B cell (primary cell): ENCODE measurements around the gene TEX51. TPM values are rescaled to one million over a fixed set of nuclear protein-coding genes. Genes with fewer than 3 reads are reported as not detected.

ENCODE experiments used
- ATAC-seq: fragments of 200-7000 bp; cut with Tn5 transposase; one replicate; pipeline ENCODE4 v1.10.0; 2021; ENCODE audit warnings: low read depth, mild to moderate bottlenecking, moderate number of reproducible peaks, moderate library complexity
- CTCF ChIA-PET: fragments of 350-600 bp; sonication (Branson Sonifier 250); formaldehyde crosslinking; loops from one replicate; lab custom pipeline; 2021; ENCODE audit warnings: antibody characterized with exemption, inconsistent platforms; lab: Charles Lee
- POLR2A ChIA-PET: fragments of 350-600 bp; sonication (Branson Sonifier 250); formaldehyde crosslinking; loops from one replicate; lab custom pipeline; 2021; ENCODE audit warnings: antibody characterized with exemption; lab: Charles Lee
- DNase-seq: peaks from one replicate; pipeline ENCODE4 v3.0.0; 2013
- H2AFZ ChIP-seq: 2 replicates; pipeline ENCODE4 v1.6.1; 2012; ENCODE audit warnings: mild to moderate bottlenecking, low read depth, low read length; ENCODE audit not compliant: insufficient read depth, poor library complexity, severe bottlenecking
- H3K27ac ChIP-seq, 2 donors: 1 replicate in 1 of 2; 2 replicates in 1 of 2; pipeline ENCODE4 v1.5.1; 2012 to 2013; ENCODE audit warnings: low read length in 2 of 2, mild to moderate bottlenecking in 2 of 2, moderate library complexity in 1 of 2
- H3K27me3 ChIP-seq, 4 experiments: fragments of 200-600 bp in 1 of 4; sonication (generic) in 1 of 4; replicated peaks in 1 of 4; 1 replicate in 2 of 4; 2 replicates in 2 of 4; pipeline versions ENCODE4 v1.6.1 to v1.7.0; 2013 to 2016; ENCODE audit warnings: low read length in 3 of 4, mild to moderate bottlenecking in 2 of 4, mixed read lengths in 1 of 4, moderate library complexity in 1 of 4; ENCODE audit not compliant: insufficient read depth in 4 of 4, control insufficient read depth in 3 of 4; ENCODE audit errors: control extremely low read depth in 1 of 4
- H3K36me3 ChIP-seq, 2 experiments: replicated peaks in 1 of 2; 1 replicate in 1 of 2; 2 replicates in 1 of 2; pipeline versions ENCODE4 v1.6.1 to v1.7.1; 2013; ENCODE audit warnings: low read length in 1 of 2; ENCODE audit not compliant: insufficient read depth in 2 of 2, control insufficient read depth in 1 of 2; ENCODE audit errors: control extremely low read depth in 1 of 2, extremely low read depth in 1 of 2
- H3K4me1 ChIP-seq, 2 donors: fragments of 200-600 bp in 1 of 2; sonication (generic) in 1 of 2; 1 replicate in 1 of 2; 2 replicates in 1 of 2; pipeline versions ENCODE4 v1.5.1 to v1.6.1; 2013 to 2017; ENCODE audit warnings: low read length in 2 of 2; ENCODE audit not compliant: control insufficient read depth in 2 of 2, insufficient read depth in 2 of 2
- H3K4me2 ChIP-seq: replicated peaks from 2 replicates; pipeline ENCODE3; 2012; ENCODE audit warnings: mild to moderate bottlenecking, low read depth, low read length; ENCODE audit not compliant: poor library complexity, severe bottlenecking
- H3K4me3 ChIP-seq, 5 experiments: fragments of 200-600 bp in 1 of 5; sonication (generic) in 1 of 5; 1 replicate in 3 of 5; 2 replicates in 2 of 5; pipeline versions ENCODE4 v1.5.1 to v1.7.0; 2011 to 2016; ENCODE audit warnings: low read length in 4 of 5, mild to moderate bottlenecking in 4 of 5, low read depth in 2 of 5, control low read depth in 1 of 5, moderate library complexity in 1 of 5; ENCODE audit not compliant: insufficient read depth in 1 of 5; ENCODE audit errors: control extremely low read depth in 1 of 5, extremely low read depth in 1 of 5
- H3K79me2 ChIP-seq: fragments of 200-600 bp; sonication (generic); one replicate; pipeline ENCODE4 v1.6.0; 2016; ENCODE audit warnings: low read length; ENCODE audit not compliant: control insufficient read depth, insufficient read depth
- H3K9ac ChIP-seq: fragments of 200-600 bp; sonication (generic); 2 replicates; pipeline ENCODE4 v1.6.1; 2017; ENCODE audit warnings: mild to moderate bottlenecking, low read length, moderate library complexity
- H3K9me3 ChIP-seq, 3 donors: one replicate each; pipeline versions ENCODE4 v1.6.1 to v1.7.1; 2013; ENCODE audit warnings: low read length in 2 of 3; ENCODE audit not compliant: control insufficient read depth in 2 of 3, insufficient read depth in 1 of 3; ENCODE audit errors: control extremely low read depth in 1 of 3
- H4K20me1 ChIP-seq: 2 replicates; pipeline ENCODE4 v1.6.0; 2012; ENCODE audit warnings: mild to moderate bottlenecking, low read length; ENCODE audit not compliant: insufficient read depth, control insufficient read depth, poor library complexity, severe bottlenecking
- H3K27ac Mint-ChIP-seq: one replicate; pipeline ENCODE4 v1.8.0; 2021; ENCODE audit warnings: mixed read lengths
- H3K27me3 Mint-ChIP-seq: one replicate; pipeline ENCODE4 v1.8.0; 2021; ENCODE audit warnings: mixed read lengths
- H3K4me1 Mint-ChIP-seq: one replicate; pipeline ENCODE4 v1.8.0; 2021; ENCODE audit warnings: mixed read lengths
- H3K4me3 Mint-ChIP-seq: one replicate; pipeline ENCODE4 v1.8.0; 2021; ENCODE audit warnings: mixed read lengths
- H3K9me3 Mint-ChIP-seq: one replicate; pipeline ENCODE4 v1.8.0; 2022; ENCODE audit warnings: mixed read lengths; ENCODE audit not compliant: insufficient read depth
- CTCF ChIP-seq: fragments of 200-600 bp; IDR thresholded peaks from one replicate; pipeline ENCODE4 v1.8.0; 2022; ENCODE audit warnings: antibody characterized with exemption, mild to moderate bottlenecking
- EZH2 ChIP-seq: IDR thresholded peaks from 2 replicates; pipeline ENCODE4 v1.6.1; 2012; ENCODE audit warnings: borderline replicate concordance, low read depth, mild to moderate bottlenecking, moderate library complexity, low read length; ENCODE audit not compliant: insufficient read depth, poor library complexity, severe bottlenecking
- WGBS: methylation state at CpG from one replicate; pipeline ENCODE4 v1.1.5; 2013; ENCODE audit warnings: missing lambda C conversion rate; ENCODE audit not compliant: insufficient coverage; 5-methylcytosine and 5-hydroxymethylcytosine counted together
- intact Hi-C: fragments of 100-400 bp; cut with micrococcal nuclease; formaldehyde crosslinking; loops from one replicate; pipeline ENCODE4 v1.10.0; 2022
- polyA plus RNA-seq: library from polyadenylated mRNA; depleted of rRNA; stranded (reverse); fragments of >200 nt; gene quantifications from 2 replicates; pipeline ENCODE4 v1.2.3, GENCODE V29; 2012
- total RNA-seq, 2 donors: library from RNA; stranded (reverse); fragments of 120-200 nt in 1 of 2; gene quantifications; 1 replicate in 1 of 2; 2 replicates in 1 of 2; pipeline versions ENCODE4 v1.2.3 to v1.2.4, GENCODE V29; 2013 to 2022

Gene TEX51
- total and polyA plus RNA-seq, 2 donors (not counting 1 experiment from before 2014, with no cell fraction given), result not detected

DNA sequence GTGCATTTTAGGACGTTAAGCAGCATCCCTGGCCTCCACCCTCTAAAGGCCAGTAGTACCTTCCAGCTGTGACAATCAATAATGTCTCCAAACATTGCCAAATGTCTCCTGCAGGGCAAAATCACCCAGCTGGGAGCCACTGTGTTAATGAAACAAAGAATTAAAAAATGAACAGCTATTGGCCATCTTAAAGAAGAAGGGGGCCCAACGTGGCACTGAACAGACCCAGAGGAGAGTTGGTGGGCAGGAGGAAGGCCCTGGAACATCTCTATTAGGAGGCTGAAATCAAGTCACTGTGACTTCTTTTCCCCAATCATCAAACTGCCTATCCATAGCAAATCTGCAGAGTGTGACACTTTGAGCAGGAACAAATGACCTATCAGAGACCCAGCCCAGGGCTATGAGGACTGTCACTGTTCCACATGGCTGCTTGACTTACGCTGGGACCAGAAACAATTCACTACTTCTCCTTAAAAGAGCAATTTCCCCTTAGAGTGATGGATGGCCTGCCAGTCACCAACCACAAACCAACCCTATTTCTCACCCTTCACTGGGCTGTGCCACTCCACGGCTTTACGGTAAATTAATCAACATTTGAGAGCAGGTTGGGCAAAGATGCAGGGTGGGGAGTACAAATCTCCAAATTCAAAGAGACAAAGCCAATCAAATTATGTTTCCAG, 35.2 kb upstream of the TEX51 start:
- peaks cover 0 to 6% of the 10 kb centered on the region in 2 donors for H3K4me1 ChIP-seq
- Mint-ChIP-seq H3K4me1 (no peaks in the 10 kb centered on the region), H3K27me3 (peaks cover 43% of the 10 kb centered on the region), H3K27ac (no peak overlapping the region), H3K9me3 (no peaks in the 10 kb centered on the region), H3K4me3 (no peak overlapping the region)
- no peak overlapping the region for H3K4me3 ChIP-seq
- H3K9ac ChIP-seq, result no peak overlapping the region
- WGBS, result 37% methylated on average over 4 of the region's 5 CpGs
- H3K27ac ChIP-seq, result no peak overlapping the region
- H3K4me2 ChIP-seq, result no peak overlapping the region
- DNase-seq (no peak), ATAC-seq (no peak)
- no peak overlapping the region for H2AFZ ChIP-seq
- ChIA-PET POLR2A (no interaction called here), CTCF (no interaction called here)
- no peak for TF ChIP-seq EZH2
- no peak for TF ChIP-seq CTCF
- no peaks in the 10 kb centered on the region for H4K20me1 ChIP-seq
- H3K36me3 ChIP-seq, result no peaks in the 10 kb centered on the region
- intact Hi-C loops, result no loop called here
- peaks cover 0 to 15% (median 4%) of the 10 kb centered on the region in 3 donors for H3K9me3 ChIP-seq
- no peaks in the 10 kb centered on the region for H3K79me2 ChIP-seq
- peaks cover 0 to 4% (median 0%) of the 10 kb centered on the region in 4 experiments for H3K27me3 ChIP-seq

- no peaks in the 10 kb centered on the region for H3K79me2 ChIP-seq
- 100% methylated on average over 1 of the region's 3 CpGs for WGBS
- CTCF ChIA-PET, result no interaction called here
- H3K9me3 ChIP-seq, result peaks cover 0 to 15% (median 4%) of the 10 kb centered on the region in 3 donors
- no peak overlapping the region for H2AFZ ChIP-seq
- no peak overlapping the region for H3K4me3 ChIP-seq
- POLR2A ChIA-PET, result no interaction called here
- peaks cover 0 to 4% (median 0%) of the 10 kb centered on the region in 4 experiments for H3K27me3 ChIP-seq
- Mint-ChIP-seq H3K9me3 (no peaks in the 10 kb centered on the region), H3K4me3 (no peak overlapping the region), H3K27me3 (peaks cover 38% of the 10 kb centered on the region), H3K27ac (no peak overlapping the region), H3K4me1 (no peaks in the 10 kb centered on the region)
- TF ChIP-seq CTCF (no peak), EZH2 (no peak)
- H3K36me3 ChIP-seq, result no peaks in the 10 kb centered on the region
- H3K4me2 ChIP-seq, result no peak overlapping the region
- intact Hi-C loops, result no loop called here
- ATAC-seq (no peak), DNase-seq (no peak)
- no peak overlapping the region for H3K27ac ChIP-seq
- H3K9ac ChIP-seq, result no peak overlapping the region
- no peaks in the 10 kb centered on the region for H4K20me1 ChIP-seq
- H3K4me1 ChIP-seq, result peaks cover 0 to 6% of the 10 kb centered on the region in 2 donors
These were observed 33.8 kb upstream of the TEX51 start for GRCh38 chr2:126864861-126865260.
